GM19463 (cell line): ENCODE data around the gene ANKRD1.

ENCODE experiments used
- ATAC-seq: cut with Tn5 transposase; IDR thresholded peaks from one replicate; pipeline ENCODE4 v1.9.1; 2021; ENCODE audit warnings: mild to moderate bottlenecking, moderate library complexity; ENCODE audit not compliant: unreplicated experiment

ANKRD1 gene

DNA sequence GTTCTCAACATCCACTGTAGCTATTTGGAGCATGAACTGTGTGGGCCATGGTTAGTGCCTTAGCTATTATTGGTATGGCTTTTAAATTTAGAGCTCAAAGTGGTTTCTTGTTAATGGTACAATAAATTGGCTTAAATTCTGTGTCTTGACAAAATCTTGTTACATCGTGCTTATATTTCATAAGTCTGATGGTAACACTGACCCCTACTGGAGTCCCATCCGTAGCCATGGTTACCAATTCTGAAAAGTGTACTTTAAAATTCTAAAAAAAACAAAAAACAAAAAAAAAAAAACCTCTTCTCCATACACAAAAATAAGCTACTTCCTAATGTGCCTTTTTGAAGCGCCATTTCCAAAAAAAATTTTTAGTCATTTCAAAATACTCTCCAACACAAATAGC lies 55.5 kb downstream of the ANKRD1 start:
- no peak for ATAC-seq

GRCh38 chr10:90862908-90863514 lies 57.9 kb downstream of the ANKRD1 start:
- ATAC-seq: no peak
